Natural killer cell (primary cell): ENCODE results near the gene ST3GAL3. TPM values are rescaled to one million over a fixed set of nuclear protein-coding genes. Genes with fewer than 3 reads are reported as not detected.

ENCODE experiments used
- ATAC-seq, 3 donors: fragments of 150-1000 bp in 2 of 3; fragments of 200-7000 bp in 1 of 3; cut with Tn5 transposase; 1 replicate in 1 of 3; 2 replicates in 2 of 3; pipeline ENCODE4 v1.10.0; 2021; ENCODE audit warnings: mild to moderate bottlenecking in 2 of 3, moderate library complexity in 2 of 3
- DNase-seq, 2 donors: peaks; one replicate each; pipeline versions ENCODE4 v3.0.0 to v3.0.0-alpha.2; 2013 to 2021; ENCODE audit warnings: mixed read lengths in 1 of 2
- H3K27ac ChIP-seq: one replicate; pipeline ENCODE4 v1.5.1; 2013; ENCODE audit warnings: mild to moderate bottlenecking, low read length
- H3K27me3 ChIP-seq: one replicate; pipeline ENCODE4 v1.6.1; 2013; ENCODE audit warnings: low read length; ENCODE audit not compliant: control insufficient read depth, insufficient read depth
- H3K36me3 ChIP-seq: one replicate; pipeline ENCODE4 v1.6.1; 2013; ENCODE audit warnings: low read length; ENCODE audit not compliant: control insufficient read depth, insufficient read depth
- H3K4me1 ChIP-seq: one replicate; pipeline ENCODE4 v1.6.1; 2013; ENCODE audit warnings: low read length; ENCODE audit not compliant: control insufficient read depth, insufficient read depth
- H3K4me3 ChIP-seq: one replicate; pipeline ENCODE4 v1.5.1; 2013; ENCODE audit warnings: low read length
- H3K9me3 ChIP-seq: one replicate; pipeline ENCODE4 v1.6.1; 2013; ENCODE audit warnings: low read length; ENCODE audit not compliant: control insufficient read depth, insufficient read depth
- H3K27ac Mint-ChIP-seq, 2 donors: one replicate each; pipeline ENCODE4 v1.8.0; 2022; ENCODE audit warnings: mild to moderate bottlenecking in 2 of 2, mixed read lengths in 2 of 2, moderate library complexity in 1 of 2
- H3K27me3 Mint-ChIP-seq, 2 donors: one replicate each; pipeline ENCODE4 v1.8.0; 2022; ENCODE audit warnings: low read depth in 2 of 2, mixed read lengths in 2 of 2
- H3K36me3 Mint-ChIP-seq: one replicate; pipeline ENCODE4 v1.8.0; 2022; ENCODE audit warnings: mixed read lengths
- H3K4me1 Mint-ChIP-seq, 2 donors: one replicate each; pipeline ENCODE4 v1.8.0; 2022; ENCODE audit warnings: mixed read lengths in 2 of 2
- H3K4me3 Mint-ChIP-seq: one replicate; pipeline ENCODE4 v1.8.0; 2022; ENCODE audit warnings: mild to moderate bottlenecking, moderate library complexity, mixed read lengths
- H3K9me3 Mint-ChIP-seq, 2 donors: one replicate each; pipeline ENCODE4 v1.8.0; 2022; ENCODE audit warnings: mixed read lengths in 2 of 2
- CTCF ChIP-seq: fragments of 200-600 bp; IDR thresholded peaks from one replicate; pipeline ENCODE4 v1.8.0; 2022; ENCODE audit warnings: antibody characterized with exemption
- WGBS: methylation state at CpG from one replicate; pipeline ENCODE4 v1.1.7; 2013; ENCODE audit warnings: missing lambda C conversion rate; ENCODE audit not compliant: insufficient coverage; 5-methylcytosine and 5-hydroxymethylcytosine counted together
- intact Hi-C: fragments of 100-400 bp; cut with micrococcal nuclease; formaldehyde crosslinking; loops from one replicate; pipeline ENCODE4 v1.14.2; 2022
- total RNA-seq, 4 donors: library from RNA; stranded (reverse); fragments of 120-200 nt in 1 of 4; gene quantifications; one replicate each; pipeline versions ENCODE4 v1.2.3 to v1.2.4, GENCODE V29; 2013 to 2022

ST3GAL3 gene
- total RNA-seq, 3 donors from 2014 or later (not counting 1 experiment from before 2014, with no cell fraction given), result 22.2 to 27.3 (median 22.3) TPM

DNA sequence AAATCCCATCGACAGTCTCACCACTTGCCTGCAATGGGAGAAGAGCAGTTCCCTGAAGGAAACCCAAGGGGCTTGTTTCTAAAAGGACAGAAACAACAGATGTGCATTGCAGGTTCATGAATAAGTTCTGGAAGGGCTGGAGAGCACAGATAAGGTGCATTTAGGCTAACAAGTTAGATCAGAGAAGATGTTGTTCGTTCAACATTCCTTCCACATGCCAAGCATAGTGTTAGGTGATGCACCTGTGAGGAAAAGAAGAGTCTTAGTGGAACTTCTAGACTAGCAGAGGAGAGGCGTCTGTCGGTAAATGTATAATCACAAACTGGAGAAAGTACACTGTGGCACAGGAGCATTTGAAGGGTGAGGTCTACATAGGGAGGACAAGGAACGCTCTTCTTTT lies 98.0 kb downstream of the ST3GAL3 start:
- ATAC-seq (no peak), DNase-seq (no peak)
- Histone ChIP-seq H3K27ac (no peak overlapping the region), H3K27me3 (no peaks in the 10 kb centered on the region), H3K4me3 (no peak overlapping the region), H3K36me3 (no peaks in the 10 kb centered on the region), H3K9me3 (no peaks in the 10 kb centered on the region), H3K4me1 (no peaks in the 10 kb centered on the region)
- H3K36me3 Mint-ChIP-seq, result peaks cover 13% of the 10 kb centered on the region
- H3K27me3 Mint-ChIP-seq, result no peaks in the 10 kb centered on the region
- peaks cover 0 to under 1% of the 10 kb centered on the region in 2 donors for H3K4me1 Mint-ChIP-seq
- TF ChIP-seq CTCF, result no peak
- intact Hi-C loops, result no loop called here
- H3K9me3 Mint-ChIP-seq, result peaks cover 4 to 11% of the 10 kb centered on the region in 2 donors
- no peak overlapping the region for H3K4me3 Mint-ChIP-seq
- 98% methylated on average over 5 of the region's 5 CpGs for WGBS
- H3K27ac Mint-ChIP-seq, result no peak overlapping the region

- ATAC-seq (no peak), DNase-seq (no peak)
- Mint-ChIP-seq H3K4me1 (no peaks in the 10 kb centered on the region), H3K9me3 (peaks cover 4 to 11% of the 10 kb centered on the region in 2 donors), H3K27me3 (no peaks in the 10 kb centered on the region), H3K27ac (no peak overlapping the region), H3K4me3 (no peak overlapping the region), H3K36me3 (peaks cover 13% of the 10 kb centered on the region)
- H3K27ac ChIP-seq, result no peak overlapping the region
- no peaks in the 10 kb centered on the region for H3K9me3 ChIP-seq
- H3K4me3 ChIP-seq, result no peak overlapping the region
- WGBS, result 86% methylated on average over 2 of the region's 2 CpGs
- no peaks in the 10 kb centered on the region for H3K4me1 ChIP-seq
- H3K27me3 ChIP-seq, result no peaks in the 10 kb centered on the region
- TF ChIP-seq CTCF, result no peak
- H3K36me3 ChIP-seq, result no peaks in the 10 kb centered on the region
- intact Hi-C loops, result no loop called here
Observed at GRCh38 chr1:43806183-43806582, 98.8 kb downstream of the ST3GAL3 start.

DNA sequence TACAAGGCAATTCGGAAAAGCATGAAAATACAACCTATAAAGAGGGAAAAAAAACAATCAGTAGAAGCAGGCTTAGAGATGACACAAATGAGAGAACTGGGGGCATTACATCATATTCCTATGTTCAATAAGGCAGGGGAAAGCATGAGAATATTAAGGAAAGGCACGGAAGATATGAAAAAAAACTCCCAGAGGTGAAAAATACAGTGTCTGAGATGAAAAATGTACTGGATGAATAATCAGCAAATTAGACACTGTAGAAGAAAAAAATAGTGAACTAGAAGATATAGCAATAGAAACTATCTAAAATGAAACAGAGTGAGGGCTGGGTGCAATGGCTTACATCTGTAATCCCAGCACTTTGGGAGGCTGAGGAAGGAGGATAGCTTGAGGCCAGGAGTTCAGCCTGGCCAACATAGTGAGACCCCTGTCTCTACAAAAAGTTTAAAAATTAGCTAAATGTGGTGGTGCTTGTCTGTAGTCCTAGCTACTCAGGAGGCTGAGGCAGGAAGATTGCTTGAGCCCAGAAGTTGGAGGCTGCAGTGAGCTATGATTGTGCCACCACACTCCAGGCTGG lies 101.8 kb downstream of the ST3GAL3 start:
- intact Hi-C loops, result no loop called here
- Histone ChIP-seq H3K4me3 (no peak overlapping the region), H3K4me1 (no peaks in the 10 kb centered on the region), H3K27me3 (no peaks in the 10 kb centered on the region), H3K27ac (no peak overlapping the region), H3K9me3 (no peaks in the 10 kb centered on the region), H3K36me3 (no peaks in the 10 kb centered on the region)
- ATAC-seq, result no peak
- no peak overlapping the region for H3K4me3 Mint-ChIP-seq
- TF ChIP-seq CTCF, result no peak
- H3K4me1 Mint-ChIP-seq, result no peaks in the 10 kb centered on the region
- WGBS, result 100% methylated on average over 2 of the region's 2 CpGs
- H3K27me3 Mint-ChIP-seq, result no peaks in the 10 kb centered on the region
- peaks cover 4 to 11% of the 10 kb centered on the region in 2 donors for H3K9me3 Mint-ChIP-seq
- peaks cover 13% of the 10 kb centered on the region for H3K36me3 Mint-ChIP-seq
- no peak for DNase-seq
- H3K27ac Mint-ChIP-seq, result no peak overlapping the region

- Histone ChIP-seq H3K4me1 (no peaks in the 10 kb centered on the region), H3K27ac (no peak overlapping the region), H3K36me3 (peaks cover 8% of the 10 kb centered on the region), H3K4me3 (no peak overlapping the region), H3K27me3 (no peaks in the 10 kb centered on the region), H3K9me3 (no peaks in the 10 kb centered on the region)
- intact Hi-C loops, result no loop called here
- Mint-ChIP-seq H3K27ac (no peak overlapping the region), H3K36me3 (peaks cover 10% of the 10 kb centered on the region), H3K27me3 (no peaks in the 10 kb centered on the region), H3K4me3 (no peak overlapping the region), H3K4me1 (no peaks in the 10 kb centered on the region), H3K9me3 (peaks cover 4 to 13% of the 10 kb centered on the region in 2 donors)
- TF ChIP-seq CTCF, result no peak
- ATAC-seq (no peak), DNase-seq (no peak)
- WGBS, result 100% methylated on average over 2 of the region's 3 CpGs
Observed at GRCh38 chr1:43812579-43812978, 105.2 kb downstream of the ST3GAL3 start.
